Parietal lobe (tissue), 1 donor: ENCODE measurements around the gene FRMD7. TPM values are rescaled to one million over a fixed set of nuclear protein-coding genes. Genes with fewer than 3 reads are reported as not detected.

Source experiments
- total RNA-seq: library from RNA; depleted of rRNA; stranded (reverse); fragments of >200 nt; gene quantifications from one replicate; pipeline ENCODE4 v1.2.3, GENCODE V29; 2014

The FRMD7 gene
- not detected for total RNA-seq

GRCh38 chrX:132127743-132128142 lies at the start of gene FRMD7:
Gene FRMD7 (minus strand): TSS chrX:132128020. CDS start chrX:132127844, 176 bp downstream.

Other genes starting within 250 kb of the FRMD7 start
- gene STK26, start 104.7 kb downstream of the FRMD7 start, total RNA-seq: 1.3 TPM
- gene RAP2C, start 91.4 kb upstream of the FRMD7 start, total RNA-seq: 11.9 TPM